Ovary (tissue), 9 donors: ENCODE results near the gene VASH1. TPM values are rescaled to one million over a fixed set of nuclear protein-coding genes. Genes with fewer than 3 reads are reported as not detected.

Source experiments
- DNase-seq, 5 donors: peaks; one replicate each; pipeline ENCODE4 v3.0.0-alpha.2; 2019 to 2020
- H3K27ac ChIP-seq, 2 donors: fragments of 200-600 bp; one replicate each; pipeline versions ENCODE4 v1.5.1 to v1.8.0; 2019 to 2022
- H3K27me3 ChIP-seq: fragments of 200-600 bp; one replicate; pipeline ENCODE4 v1.8.0; 2022
- H3K36me3 ChIP-seq: fragments of 200-600 bp; sonication (generic); one replicate; pipeline ENCODE4 v1.5.1; 2019
- H3K4me1 ChIP-seq: one replicate; pipeline ENCODE4 v1.8.1; 2013; ENCODE audit warnings: mild to moderate bottlenecking, moderate library complexity; ENCODE audit not compliant: insufficient read depth
- H3K4me3 ChIP-seq: fragments of 200-600 bp; sonication (generic); one replicate; pipeline ENCODE4 v1.5.1; 2017
- H3K9me3 ChIP-seq, 2 donors: fragments of 200-600 bp in 1 of 2; sonication (generic) in 1 of 2; one replicate each; pipeline versions ENCODE4 v1.5.1 to v1.8.1; 2013 to 2019; ENCODE audit warnings: mild to moderate bottlenecking in 1 of 2, moderate library complexity in 1 of 2
- CTCF ChIP-seq, 3 donors: fragments of 450-650 bp in 2 of 3; fragments of 200-600 bp in 1 of 3; IDR thresholded peaks; one replicate each; pipeline versions ENCODE4 v1.5.1 to v1.8.0; 2016 to 2022; ENCODE audit warnings: antibody characterized with exemption in 3 of 3, mild to moderate bottlenecking in 1 of 3
- EP300 ChIP-seq: sonication (generic); formaldehyde crosslinking; IDR thresholded peaks from one replicate; pipeline ENCODE4 v1.6.1; 2017; ENCODE audit warnings: antibody characterized with exemption
- POLR2A ChIP-seq: fragments of 450-650 bp; IDR thresholded peaks from one replicate; pipeline ENCODE4 v1.6.1; 2017; ENCODE audit warnings: antibody characterized with exemption, mild to moderate bottlenecking, moderate library complexity
- WGBS, 3 donors: extraction: QIAGEN DNeasy Blood & Tissue Kit in 1 of 3; methylation state at CpG; one replicate each; pipeline versions ENCODE4 v1.1.5 to v1.1.7; 2013 to 2017; 5-methylcytosine and 5-hydroxymethylcytosine counted together
- intact Hi-C, 4 donors: fragments of 100-400 bp; cut with DNase I; formaldehyde crosslinking; loops; one replicate each; pipeline versions ENCODE4 v1.11.0 to v1.15.1; 2022 to 2023
- polyA plus RNA-seq, 2 donors: library from polyadenylated mRNA; stranded (reverse); fragments of 200-250 nt in 1 of 2; fragments of 350-450 nt in 1 of 2; fragmentation: Illumina TruSeq in 1 of 2; extraction: RNeasy Lipid Tissue Mini Kit (QIAGEN cat#74804) in 1 of 2; gene quantifications; one replicate each; pipeline ENCODE4 v1.2.3, GENCODE V29; 2013 to 2014
- total RNA-seq, 7 donors: library from RNA; depleted of rRNA in 2 of 7; stranded (reverse); fragments of >200 nt in 2 of 7; fragmentation: NEBNext Ultra II Directional in 3 of 7; extraction: Animal tissue kit (Norgen Biotek cat#: 25700) in 3 of 7; gene quantifications; one replicate each; pipeline versions ENCODE4 v1.1.0 to v1.2.4, GENCODE V29; 2016 to 2023
- donor health status: DM: no; HTN: no; CAD: no; lungs with moderate emphysema.
- donor health status: DM: no; HTN: no; CAD: no.
- donor health status: Bipolar disorder and iron deficiency.
- donor health status: DM: yes; HTN: yes; CAD: no.
- donor health status: DM: no; HTN: no; CAD: no.
- donor health status: DM: yes; HTN: yes; CAD: no.

The VASH1 gene
- total and polyA plus RNA-seq, 9 donors, result 5.1 to 23.8 (median 16.7) TPM

- Histone ChIP-seq H3K36me3 (no peaks in the 10 kb centered on the region), H3K4me3 (no peak overlapping the region), H3K4me1 (peaks cover 6% of the 10 kb centered on the region), H3K9me3 (no peaks in the 10 kb centered on the region), H3K27ac (no peak overlapping the region), H3K27me3 (no peaks in the 10 kb centered on the region)
- DNase-seq, result no peak
- intact Hi-C loops, result loop anchor here in 2 of 4 donors (10.0 kb wide), 2 partner anchors 66 to 76 kb away; no protein-coding TSS in a partner anchor
- WGBS, 3 donors, result 50 to 67% (median 52%) methylated on average over 5 of the region's 5 CpGs
- no peak for TF ChIP-seq EP300
- TF ChIP-seq CTCF (IDR thresholded peaks at IDR 0.05), result no peak
- no peak for TF ChIP-seq POLR2A
Observed at GRCh38 chr14:76780360-76780759, 19.1 kb downstream of the VASH1 start.

DNA sequence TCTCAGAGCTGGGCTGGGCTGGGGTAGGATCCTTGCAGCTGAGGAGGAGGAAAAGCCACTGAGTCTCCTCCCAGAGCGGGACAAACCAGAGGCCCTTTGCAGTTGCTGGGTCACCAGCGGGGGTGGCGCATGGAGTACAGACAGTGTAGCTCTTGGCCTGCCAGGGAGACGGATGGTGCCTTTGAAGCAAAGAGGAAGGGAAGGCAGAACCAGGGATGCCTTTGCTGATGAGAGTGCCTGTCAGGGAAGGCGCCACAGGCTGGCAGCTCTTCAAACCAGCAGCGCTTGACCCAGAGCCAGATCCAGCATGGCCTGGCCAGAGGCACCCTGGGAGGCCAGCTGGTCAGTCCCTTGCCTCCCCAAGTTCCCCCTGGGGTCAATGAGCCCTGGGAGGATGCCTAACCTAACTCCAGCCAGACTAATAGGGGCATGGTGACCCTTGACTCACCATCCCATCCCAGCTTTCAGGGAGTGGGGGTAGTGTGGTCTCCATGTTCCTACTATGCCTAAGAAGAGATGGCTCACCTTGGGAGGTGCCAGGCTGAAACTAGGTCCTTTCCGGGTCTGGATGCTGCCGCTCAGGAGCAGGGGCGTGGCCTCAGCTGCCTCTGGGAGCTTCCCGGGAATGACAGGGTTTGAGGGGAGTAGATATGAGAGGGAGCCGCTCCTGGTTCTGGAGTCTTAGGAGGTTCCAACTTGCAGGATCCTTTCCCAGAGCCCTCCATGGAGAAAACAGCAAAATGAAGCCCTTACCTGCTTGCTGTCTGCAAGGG, 19.8 kb downstream of the VASH1 start:
- no peaks in the 10 kb centered on the region for H3K27me3 ChIP-seq
- no peak overlapping the region for H3K27ac ChIP-seq
- H3K4me1 ChIP-seq, result peaks cover 8% of the 10 kb centered on the region
- no peaks in the 10 kb centered on the region for H3K9me3 ChIP-seq
- intact Hi-C loops, result loop anchor here in 2 of 4 donors (10.0 kb wide), 2 partner anchors 66 to 76 kb away; no protein-coding TSS in a partner anchor
- H3K4me3 ChIP-seq, result no peak overlapping the region
- DNase-seq, result peak in 3 of 5 donors; percentile 33 to 69 (median 58)
- 60 to 67% (median 66%) methylated on average over 11 of the region's 11 CpGs for WGBS, 3 donors
- no peaks in the 10 kb centered on the region for H3K36me3 ChIP-seq
- no peak for TF ChIP-seq POLR2A
- TF ChIP-seq EP300, result no peak
- no peak for TF ChIP-seq CTCF (IDR thresholded peaks at IDR 0.05)

DNA sequence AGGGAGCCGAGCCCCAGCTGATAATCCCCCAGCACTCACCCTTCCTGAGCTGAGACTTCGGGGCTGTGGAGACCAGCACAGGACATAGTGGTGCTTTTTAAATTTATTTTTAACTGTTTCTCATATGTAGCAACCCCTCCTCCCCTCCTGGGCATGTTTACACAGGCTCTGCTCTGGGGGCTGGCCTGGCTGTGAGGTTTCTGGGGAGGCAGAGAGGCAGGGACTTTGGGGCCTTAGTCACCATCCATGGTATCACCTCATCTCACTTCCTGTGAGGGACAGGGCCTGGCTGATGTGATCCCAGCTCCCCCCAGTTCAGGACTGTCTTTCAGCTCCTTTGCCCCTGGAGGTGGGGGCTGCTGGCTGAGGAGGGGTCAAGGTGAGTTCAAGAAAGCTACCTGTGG, 20.4 kb downstream of the VASH1 start:
- H3K27ac ChIP-seq, result peak overlapping the region; percentile 22 to 35
- no peaks in the 10 kb centered on the region for H3K9me3 ChIP-seq
- no peaks in the 10 kb centered on the region for H3K27me3 ChIP-seq
- H3K36me3 ChIP-seq, result no peaks in the 10 kb centered on the region
- no peak overlapping the region for H3K4me3 ChIP-seq
- intact Hi-C loops, result loop anchor here in 2 of 4 donors (10.0 kb wide), 2 partner anchors 67 to 77 kb away; no protein-coding TSS in a partner anchor
- H3K4me1 ChIP-seq, result peaks cover 8% of the 10 kb centered on the region
- TF ChIP-seq POLR2A (no peak), CTCF (IDR thresholded peaks at IDR 0.05) (no peak), EP300 (no peak)
- peak in 1 of 5 donors; percentile 22 for DNase-seq
- 55 to 63% (median 56%) methylated on average over 2 of the region's 2 CpGs for WGBS, 3 donors

GRCh38 chr14:76782115-76782884, 21.0 kb downstream of the VASH1 start:
- no peaks in the 10 kb centered on the region for H3K9me3 ChIP-seq
- no peak for TF ChIP-seq CTCF (IDR thresholded peaks at IDR 0.05)
- no peak for TF ChIP-seq POLR2A
- no peak for TF ChIP-seq EP300
- H3K36me3 ChIP-seq, result no peaks in the 10 kb centered on the region
- peaks cover 8% of the 10 kb centered on the region for H3K4me1 ChIP-seq
- intact Hi-C loops, result loop anchor here in 2 of 4 donors (10.0 kb wide), 2 partner anchors 67 to 77 kb away; no protein-coding TSS in a partner anchor
- H3K27ac ChIP-seq, result peak overlapping the region; percentile 22 to 35
- no peaks in the 10 kb centered on the region for H3K27me3 ChIP-seq
- H3K4me3 ChIP-seq, result no peak overlapping the region
- 64 to 71% (median 66%) methylated on average over 10 of the region's 10 CpGs for WGBS, 3 donors
- peak in 2 of 5 donors; percentile 20 to 45 for DNase-seq
